Trophoblast cell (in vitro differentiated cells and primary cell): ENCODE measurements around the gene FRMD4A.

Experiments
- DNase-seq, 2 donors: peaks; one replicate each; pipeline ENCODE4 v3.0.0-alpha.2; 2016
- H2AFZ ChIP-seq: 2 replicates; pipeline ENCODE4 v1.6.1; 2013; ENCODE audit warnings: low read length, moderate library complexity, mild to moderate bottlenecking; ENCODE audit not compliant: insufficient read depth, poor library complexity
- H2AK5ac ChIP-seq: 2 replicates; pipeline ENCODE4 v1.6.1; 2013; ENCODE audit warnings: mild to moderate bottlenecking, low read length
- H2BK120ac ChIP-seq: 2 replicates; pipeline ENCODE4 v1.6.1; 2013; ENCODE audit warnings: low read length, mild to moderate bottlenecking, moderate library complexity; ENCODE audit not compliant: insufficient read depth, poor library complexity
- H2BK12ac ChIP-seq: 2 replicates; pipeline ENCODE4 v1.6.1; 2013; ENCODE audit warnings: mild to moderate bottlenecking, low read length, moderate library complexity
- H2BK5ac ChIP-seq: 2 replicates; pipeline ENCODE4 v1.6.1; 2013; ENCODE audit warnings: low read length, low read depth, moderate library complexity, mild to moderate bottlenecking; ENCODE audit not compliant: poor library complexity
- H3K14ac ChIP-seq: 2 replicates; pipeline ENCODE4 v1.6.1; 2013; ENCODE audit warnings: mild to moderate bottlenecking, low read length
- H3K18ac ChIP-seq: 2 replicates; pipeline ENCODE4 v1.6.1; 2013; ENCODE audit warnings: mild to moderate bottlenecking, low read length
- H3K23ac ChIP-seq: 2 replicates; pipeline ENCODE4 v1.6.1; 2013; ENCODE audit warnings: low read length
- H3K27ac ChIP-seq: 2 replicates; pipeline ENCODE4 v1.5.1; 2013; ENCODE audit warnings: low read depth, mild to moderate bottlenecking, inconsistent platforms, low read length, moderate library complexity
- H3K27me3 ChIP-seq: 2 replicates; pipeline ENCODE4 v1.6.1; 2013; ENCODE audit warnings: inconsistent platforms, mild to moderate bottlenecking, low read length, moderate library complexity; ENCODE audit not compliant: insufficient read depth
- H3K36me3 ChIP-seq, 2 experiments: 1 replicate in 1 of 2; 2 replicates in 1 of 2; pipeline ENCODE4 v1.6.1; 2013; ENCODE audit warnings: low read length in 2 of 2, mild to moderate bottlenecking in 2 of 2, moderate library complexity in 1 of 2; ENCODE audit not compliant: insufficient read depth in 2 of 2, control insufficient read depth in 1 of 2
- H3K4ac ChIP-seq: 2 replicates; pipeline ENCODE4 v1.6.1; 2013; ENCODE audit warnings: low read depth, mild to moderate bottlenecking, low read length, moderate library complexity
- H3K4me1 ChIP-seq, 2 experiments: 1 replicate in 1 of 2; 2 replicates in 1 of 2; pipeline ENCODE4 v1.6.1; 2013; ENCODE audit warnings: low read length in 2 of 2, mild to moderate bottlenecking in 2 of 2, moderate library complexity in 1 of 2; ENCODE audit not compliant: insufficient read depth in 2 of 2, control insufficient read depth in 1 of 2
- H3K4me2 ChIP-seq: 2 replicates; pipeline ENCODE4 v1.6.1; 2013; ENCODE audit warnings: inconsistent platforms, mild to moderate bottlenecking, low read length, moderate library complexity
- H3K4me3 ChIP-seq: 2 replicates; pipeline ENCODE4 v1.5.1; 2013; ENCODE audit warnings: mild to moderate bottlenecking, low read depth, low read length, inconsistent platforms
- H3K79me1 ChIP-seq: one replicate; pipeline ENCODE4 v1.6.1; 2013; ENCODE audit warnings: low read length
- H3K79me2 ChIP-seq: 2 replicates; pipeline ENCODE4 v1.6.1; 2013; ENCODE audit warnings: low read length, mild to moderate bottlenecking; ENCODE audit not compliant: control insufficient read depth, insufficient read depth, poor library complexity
- H3K9ac ChIP-seq: 2 replicates; pipeline ENCODE4 v1.6.1; 2013; ENCODE audit warnings: mild to moderate bottlenecking, low read length
- H3K9me3 ChIP-seq: 2 replicates; pipeline ENCODE4 v1.6.1; 2013; ENCODE audit warnings: low read depth, mild to moderate bottlenecking, control low read depth, inconsistent platforms, low read length; ENCODE audit not compliant: insufficient read depth
- H4K12ac ChIP-seq: 2 replicates; pipeline ENCODE4 v1.6.1; 2013; ENCODE audit warnings: low read depth, mild to moderate bottlenecking, low read length, moderate library complexity
- H4K8ac ChIP-seq: 2 replicates; pipeline ENCODE4 v1.6.1; 2013; ENCODE audit warnings: low read depth, mild to moderate bottlenecking, low read length, moderate library complexity
- H4K91ac ChIP-seq: one replicate; pipeline ENCODE4 v1.6.1; 2013; ENCODE audit warnings: low read depth, mild to moderate bottlenecking, low read length, moderate library complexity
- WGBS: extraction: QIAGEN DNeasy Blood & Tissue Kit; methylation state at CpG from one replicate; pipeline ENCODE4 v1.1.7; 2013; ENCODE audit warnings: missing lambda C conversion rate; ENCODE audit not compliant: insufficient read length, insufficient coverage; ENCODE audit errors: extremely low coverage; 5-methylcytosine and 5-hydroxymethylcytosine counted together

Gene FRMD4A

DNA sequence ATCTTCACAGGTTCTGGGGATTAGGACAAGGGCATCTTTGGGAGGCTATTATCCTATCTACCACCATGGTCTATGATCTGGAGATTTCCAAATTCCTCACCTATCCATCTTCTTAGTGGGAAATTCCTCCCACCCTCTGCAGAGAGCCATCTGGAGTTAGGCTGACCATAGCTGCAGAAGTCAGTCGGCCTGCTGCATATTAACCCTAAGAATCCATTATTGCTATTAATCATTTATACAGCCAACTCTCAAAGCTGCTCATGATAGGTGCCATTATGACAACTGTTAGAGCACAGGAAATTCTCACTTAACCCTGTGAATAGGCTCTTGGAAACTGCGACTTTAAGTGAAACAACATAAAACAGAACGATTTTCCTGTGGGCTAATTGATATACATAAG, 60.4 kb downstream of the FRMD4A start:
- H2BK12ac ChIP-seq, result no peak overlapping the region
- H3K27ac ChIP-seq, result no peak overlapping the region
- no peak overlapping the region for H4K12ac ChIP-seq
- H3K14ac ChIP-seq, result no peak overlapping the region
- WGBS, result no CpG with 5 or more reads among the region's 3 CpGs
- no peak overlapping the region for H4K91ac ChIP-seq
- H3K9ac ChIP-seq, result no peak overlapping the region
- H2AFZ ChIP-seq, result no peak overlapping the region
- no peak for DNase-seq
- H2BK120ac ChIP-seq, result no peak overlapping the region
- no peaks in the 10 kb centered on the region for H3K79me1 ChIP-seq
- H3K27me3 ChIP-seq, result no peaks in the 10 kb centered on the region
- H3K18ac ChIP-seq, result no peak overlapping the region
- H3K4me1 ChIP-seq, result peaks cover 0 to 3% of the 10 kb centered on the region in 2 experiments
- H3K23ac ChIP-seq, result no peak overlapping the region
- no peaks in the 10 kb centered on the region for H3K9me3 ChIP-seq
- no peak overlapping the region for H2AK5ac ChIP-seq
- H3K4me2 ChIP-seq, result no peak overlapping the region
- H3K36me3 ChIP-seq, result no peaks in the 10 kb centered on the region
- no peak overlapping the region for H3K4me3 ChIP-seq
- H2BK5ac ChIP-seq, result no peak overlapping the region
- no peaks in the 10 kb centered on the region for H3K79me2 ChIP-seq
- H3K4ac ChIP-seq, result no peak overlapping the region
- H4K8ac ChIP-seq, result no peak overlapping the region

DNA sequence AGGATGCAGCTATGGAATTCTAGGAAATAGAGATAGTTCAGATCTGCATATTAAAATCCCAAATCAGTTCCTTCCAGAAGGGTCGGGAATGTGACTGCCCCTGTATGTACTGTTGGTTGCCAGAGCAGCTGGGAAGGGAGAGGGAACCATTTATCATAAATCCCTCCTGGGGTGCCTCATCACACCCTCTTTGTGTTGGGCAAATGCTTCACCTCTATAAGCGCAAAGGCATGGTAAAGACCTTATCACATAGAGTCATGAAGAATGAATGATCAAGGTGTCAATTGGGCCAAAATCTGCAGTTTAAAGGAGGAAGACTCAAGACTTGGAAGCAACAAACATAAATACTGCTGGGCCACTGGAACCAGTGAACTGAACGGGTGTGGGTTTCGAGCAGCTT, 65.0 kb downstream of the FRMD4A start:
- H3K23ac ChIP-seq, result no peak overlapping the region
- no peak overlapping the region for H3K4me2 ChIP-seq
- DNase-seq, result no peak
- no peak overlapping the region for H3K4ac ChIP-seq
- no peak overlapping the region for H2AK5ac ChIP-seq
- no peaks in the 10 kb centered on the region for H3K27me3 ChIP-seq
- no peak overlapping the region for H3K18ac ChIP-seq
- H3K36me3 ChIP-seq, result no peaks in the 10 kb centered on the region
- H3K79me1 ChIP-seq, result no peaks in the 10 kb centered on the region
- H4K8ac ChIP-seq, result no peak overlapping the region
- no peak overlapping the region for H2BK120ac ChIP-seq
- no peaks in the 10 kb centered on the region for H3K9me3 ChIP-seq
- no CpG with 5 or more reads among the region's 4 CpGs for WGBS
- H3K14ac ChIP-seq, result no peak overlapping the region
- H4K91ac ChIP-seq, result no peak overlapping the region
- no peak overlapping the region for H2BK5ac ChIP-seq
- H3K27ac ChIP-seq, result no peak overlapping the region
- H3K4me3 ChIP-seq, result no peak overlapping the region
- no peak overlapping the region for H2AFZ ChIP-seq
- H2BK12ac ChIP-seq, result no peak overlapping the region
- H3K9ac ChIP-seq, result no peak overlapping the region
- no peaks in the 10 kb centered on the region for H3K79me2 ChIP-seq
- H4K12ac ChIP-seq, result no peak overlapping the region
- H3K4me1 ChIP-seq, result no peaks in the 10 kb centered on the region

- Histone ChIP-seq H3K4me1 (no peaks in the 10 kb centered on the region), H3K79me2 (no peaks in the 10 kb centered on the region), H3K23ac (no peak overlapping the region), H3K18ac (no peak overlapping the region), H3K79me1 (no peaks in the 10 kb centered on the region), H3K9ac (no peak overlapping the region), H3K14ac (no peak overlapping the region), H4K8ac (no peak overlapping the region), H3K27ac (no peak overlapping the region), H4K91ac (no peak overlapping the region), H3K36me3 (no peaks in the 10 kb centered on the region), H3K27me3 (no peaks in the 10 kb centered on the region), H3K4me3 (no peak overlapping the region), H3K4me2 (no peak overlapping the region), H3K9me3 (no peaks in the 10 kb centered on the region), H2BK12ac (no peak overlapping the region), H2BK5ac (no peak overlapping the region), H2AK5ac (no peak overlapping the region), H2BK120ac (no peak overlapping the region), H3K4ac (no peak overlapping the region), H2AFZ (no peak overlapping the region), H4K12ac (no peak overlapping the region)
- DNase-seq, result no peak
- no CpG with 5 or more reads among the region's 15 CpGs for WGBS
These were observed 67.8 kb downstream of the FRMD4A start for GRCh38 chr10:14262836-14263425.

- Histone ChIP-seq H3K79me2 (no peaks in the 10 kb centered on the region), H2BK120ac (no peak overlapping the region), H3K27me3 (no peaks in the 10 kb centered on the region), H3K27ac (no peak overlapping the region), H2AFZ (no peak overlapping the region), H3K9ac (no peak overlapping the region), H3K4me3 (no peak overlapping the region), H2BK12ac (no peak overlapping the region), H3K4ac (no peak overlapping the region), H3K14ac (no peak overlapping the region), H3K4me2 (no peak overlapping the region), H3K4me1 (no peaks in the 10 kb centered on the region), H2BK5ac (no peak overlapping the region), H3K23ac (no peak overlapping the region), H3K18ac (no peak overlapping the region), H4K91ac (no peak overlapping the region), H3K36me3 (no peaks in the 10 kb centered on the region), H2AK5ac (no peak overlapping the region), H3K79me1 (no peaks in the 10 kb centered on the region), H4K8ac (no peak overlapping the region), H3K9me3 (no peaks in the 10 kb centered on the region), H4K12ac (no peak overlapping the region)
- DNase-seq, result no peak
- WGBS, result no CpG with 5 or more reads among the region's 2 CpGs
These were observed 69.4 kb downstream of the FRMD4A start for GRCh38 chr10:14261336-14261735.
